ENCODE results near the gene INO80. TPM values are rescaled to one million over a fixed set of nuclear protein-coding genes. Genes with fewer than 3 reads are reported as not detected.
A peak's percentile ranks its signal among the peaks of the same experiment; 100 is the strongest.

INO80 gene
- total and polyA plus RNA-seq, 2 donors (not counting 3 experiments of a cell fraction or from before 2014, with no cell fraction given) = 5.7 to 29.1 TPM

DNA sequence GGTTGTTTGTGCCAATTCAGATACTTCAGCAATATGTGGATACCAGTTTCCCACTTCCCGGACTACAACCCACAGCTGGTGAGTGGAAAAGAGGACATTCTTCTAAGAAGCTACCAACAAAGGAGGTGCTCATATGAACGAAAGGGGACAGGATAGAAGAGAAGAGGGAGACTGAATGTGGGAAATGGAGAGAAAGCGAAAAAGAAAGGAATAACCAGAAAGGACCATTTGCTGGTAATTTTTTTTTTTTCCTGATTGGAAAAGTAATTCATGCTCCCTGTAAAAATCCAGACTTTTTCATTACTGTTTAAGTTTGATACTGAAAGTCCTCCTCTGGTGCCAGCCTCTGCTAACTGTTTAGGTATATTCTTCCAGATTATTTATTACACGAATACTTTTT, 164.3 kb downstream of the INO80 start:
- H3K9me1 ChIP-seq (replicated peaks; ENCODE audit: control insufficient read depth, extremely low read depth, insufficient read depth, low read length) = no peaks in the 10 kb centered on the region
- peaks cover 10% of the 10 kb centered on the region for H3K4me1 ChIP-seq (ENCODE audit: control insufficient read depth, extremely low read depth, insufficient read depth, low read length)
- H2AFZ ChIP-seq (ENCODE audit: low read depth, low read length) = no peak overlapping the region
- ChIA-PET CTCF (interaction anchor here (1.0 to 9.3 kb wide), 4 partner anchors 10 to 67 kb away, joined by 3 to 101 read pairs (median 14); no protein-coding TSS in a partner anchor), POLR2A (no interaction called here)
- H3K27me3 ChIP-seq (ENCODE audit: control insufficient read depth in 2 of 2, insufficient read depth in 2 of 2, low read length in 2 of 2) = no peaks in the 10 kb centered on the region
- dilution Hi-C loops (cut with MboI; ENCODE audit: extremely low pct_ligation_motif_present, low sequenced_read_pairs) = no loop called here
- H3K9me3 ChIP-seq (replicated peaks; ENCODE audit: control insufficient read depth, insufficient read depth, low read length) = no peaks in the 10 kb centered on the region
- DNase-seq (ENCODE audit: low read depth, low spot score) (no peak), FAIRE-seq (peak; percentile 15)
- intact Hi-C loops (cut with micrococcal nuclease) = loop anchor here (2.0 kb wide), 1 partner anchor 31 kb away; no protein-coding TSS in a partner anchor
- no peaks in the 10 kb centered on the region for H3K79me2 ChIP-seq (ENCODE audit: control insufficient read depth, insufficient read depth, low read length)
- BruUV-seq (replicated peaks) = no TSS peak
- H3K9ac ChIP-seq (replicated peaks; ENCODE audit: extremely low read depth, insufficient read depth, low read length) = no peak overlapping the region
- peaks cover 0 to 2% of the 10 kb centered on the region in 2 experiments for H3K36me3 ChIP-seq (ENCODE audit: control insufficient read depth in 2 of 2, extremely low read depth in 1 of 2, insufficient read depth in 2 of 2, low read length in 2 of 2)
- no peak overlapping the region for H3K4me2 ChIP-seq (ENCODE audit: insufficient read depth, low read length)
- no peak overlapping the region for H3K4me3 ChIP-seq (replicated peaks in 1 of 3; ENCODE audit: insufficient read depth in 1 of 3, low read depth in 1 of 3, low read length in 3 of 3)
- H4K20me1 ChIP-seq (replicated peaks; ENCODE audit: control insufficient read depth, extremely low read depth, insufficient read depth, low read length) = no peaks in the 10 kb centered on the region
- TF ChIP-seq MAX (IDR thresholded peaks at IDR 0.05; ENCODE audit: insufficient read depth, insufficient read length) (no peak), POLR2A (IDR thresholded peaks at IDR 0.05; ENCODE audit: low read depth, low read length) (no peak), JUN (IDR thresholded peaks at IDR 0.05; ENCODE audit: borderline replicate concordance, insufficient read depth, insufficient read length, low read depth) (no peak), GATA2 (IDR thresholded peaks at IDR 0.05; ENCODE audit: insufficient read depth, insufficient read length, low read depth, low read length) (no peak), FOS (IDR thresholded peaks at IDR 0.05; ENCODE audit: borderline replicate concordance, insufficient read depth, low read length) (no peak), EZH2 (IDR thresholded peaks at IDR 0.05; ENCODE audit: borderline replicate concordance, low read depth, low read length, severe bottlenecking) (no peak), MYC (IDR thresholded peaks at IDR 0.05; ENCODE audit: low read depth, low read length) (no peak), POLR2AphosphoS5 (IDR thresholded peaks at IDR 0.05; ENCODE audit: insufficient read depth, low read depth, low read length) (no peak), CTCF (IDR thresholded peaks at IDR 0.05; ENCODE audit: extremely low read depth in 1 of 2, insufficient read depth in 1 of 2, low read depth in 1 of 2, low read length in 2 of 2) (no peak)
- no peak overlapping the region for H3K27ac ChIP-seq (ENCODE audit: insufficient read depth, low read depth, low read length)

Measured in endothelial cell of umbilical vein (primary cell).